ENCODE data around the gene RAB31. TPM values are rescaled to one million over a fixed set of nuclear protein-coding genes. Genes with fewer than 3 reads are reported as not detected.

The RAB31 gene
- total and polyA plus RNA-seq, 2 of the 13 experiments (the other 11 are each of a cell fraction or from before 2014, with no cell fraction given): 1.1 to 1.7 TPM

DNA sequence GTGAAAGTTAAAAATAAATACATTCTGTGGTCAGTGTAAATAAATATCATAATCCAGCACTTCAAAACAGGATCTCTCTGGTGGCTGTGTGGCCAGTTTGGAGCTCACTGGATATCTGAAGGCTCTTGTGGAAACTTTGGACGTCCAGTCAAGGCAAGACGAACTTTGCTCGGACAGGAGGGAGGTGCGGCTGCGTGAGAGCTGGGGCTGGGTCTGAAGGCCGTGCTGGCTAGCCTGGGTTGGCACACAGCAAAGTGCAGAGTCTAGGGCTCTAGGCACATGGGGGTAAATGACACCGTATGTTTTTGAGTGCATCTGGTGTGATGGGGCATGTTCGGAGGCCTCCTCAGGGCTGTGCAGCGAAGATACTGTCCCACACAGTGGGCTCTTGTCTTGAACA, 98.8 kb downstream of the RAB31 start (continued):
- TF ChIP-seq ZFP91 (CRISPR knock-in tag; IDR thresholded peaks at IDR 0.05; ENCODE audit: borderline replicate concordance): 0 out of 2 replicates have a peak, but pooled peaks have one; percentile 21
- TF ChIP-seq SMAD9 (CRISPR knock-in tag; IDR thresholded peaks at IDR 0.05): no peak
- TF ChIP-seq RBM39 (IDR thresholded peaks at IDR 0.05; ENCODE audit: low read depth, low read length, poor library complexity, severe bottlenecking): no peak
- TF ChIP-seq ZNF761 (CRISPR knock-in tag; conservative IDR thresholded peaks at IDR 0.05): no peak
- TF ChIP-seq ATF7-NPFF (CRISPR knock-in tag; IDR thresholded peaks at IDR 0.05; ENCODE audit: low read depth): no peak
- TF ChIP-seq ZBTB21 (CRISPR knock-in tag; IDR thresholded peaks at IDR 0.05): no peak
- TF ChIP-seq CEBPB (IDR thresholded peaks at IDR 0.05; ENCODE audit: borderline replicate concordance, low read depth, low read length): 0 out of 2 replicates have a peak, but pooled peaks have one; percentile 0
- peak; percentile 55; the same call in 1 of the 2 replicates for TF ChIP-seq MTA1 (CRISPR knock-in tag; IDR thresholded peaks at IDR 0.05; ENCODE audit: borderline replicate concordance)
- TF ChIP-seq HOXD1 (CRISPR knock-in tag; IDR thresholded peaks at IDR 0.05): no peak
- TF ChIP-seq ATM (IDR thresholded peaks at IDR 0.05; ENCODE audit: borderline replicate concordance): no peak
- TF ChIP-seq ZNF160 (CRISPR knock-in tag; IDR thresholded peaks at IDR 0.05): no peak
- no peak for TF ChIP-seq ZFYVE20 (CRISPR knock-in tag; IDR thresholded peaks at IDR 0.05; ENCODE audit: borderline replicate concordance, low read depth)
- TF ChIP-seq MAFF (IDR thresholded peaks at IDR 0.05; ENCODE audit: low read depth, low read length): no peak
- peak; percentile 41; the same call in 1 of the 2 replicates for TF ChIP-seq MYPOP (CRISPR knock-in tag; IDR thresholded peaks at IDR 0.05)
- TF ChIP-seq ATAD3A (CRISPR knock-in tag; IDR thresholded peaks at IDR 0.05): no peak
- no peak for TF ChIP-seq ZNF784 (CRISPR knock-in tag; IDR thresholded peaks at IDR 0.05; ENCODE audit: borderline replicate concordance)
- no peak for TF ChIP-seq ZNF335 (CRISPR knock-in tag; IDR thresholded peaks at IDR 0.05)
- no peak for TF ChIP-seq MXD3 (CRISPR knock-in tag; IDR thresholded peaks at IDR 0.05)
- TF ChIP-seq ZNF780A (CRISPR knock-in tag; IDR thresholded peaks at IDR 0.05): no peak
- 0 out of 2 replicates have a peak, but pooled peaks have one; percentile 14 for TF ChIP-seq MIXL1 (CRISPR knock-in tag; IDR thresholded peaks at IDR 0.05)
- no peak for TF ChIP-seq ARNTL (CRISPR knock-in tag; IDR thresholded peaks at IDR 0.05)
- TF ChIP-seq TSC22D2 (CRISPR knock-in tag; IDR thresholded peaks at IDR 0.05; ENCODE audit: borderline replicate concordance): no peak
- 0 out of 2 replicates have a peak, but pooled peaks have one; percentile 45 for TF ChIP-seq ZNF124 (CRISPR knock-in tag; IDR thresholded peaks at IDR 0.05)
- TF ChIP-seq, protein P1, sequence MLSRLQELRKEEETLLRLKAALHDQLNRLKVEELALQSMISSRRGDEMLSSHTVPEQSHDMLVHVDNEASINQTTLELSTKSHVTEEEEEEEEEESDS (CRISPR knock-in tag; IDR thresholded peaks at IDR 0.05; ENCODE audit: borderline replicate concordance): no peak
- TF ChIP-seq ZSCAN29 (CRISPR knock-in tag; conservative IDR thresholded peaks at IDR 0.05): no peak
- TF ChIP-seq NPAS2 (CRISPR knock-in tag; IDR thresholded peaks at IDR 0.05; ENCODE audit: borderline replicate concordance): no peak
- peak; percentile 62; the same call in 1 of the 2 replicates for TF ChIP-seq SAP130 (CRISPR knock-in tag; IDR thresholded peaks at IDR 0.05; ENCODE audit: low read depth)
- no peak for TF ChIP-seq TOE1 (CRISPR knock-in tag; IDR thresholded peaks at IDR 0.05)
- TF ChIP-seq NFKB2 (CRISPR knock-in tag; IDR thresholded peaks at IDR 0.05; ENCODE audit: borderline replicate concordance): peak; percentile 31; the same call in 1 of the 2 replicates
- TF ChIP-seq KMT2B (CRISPR knock-in tag; IDR thresholded peaks at IDR 0.05): no peak
